H4 (cell line): Measurements from ENCODE around the gene NTSR2. TPM values are rescaled to one million over a fixed set of nuclear protein-coding genes. Genes with fewer than 3 reads are reported as not detected.

Experiments used
- DNase-seq: peaks from one replicate; pipeline ENCODE4 v3.0.0-alpha.2; 2015; ENCODE audit warnings: low spot score
- total RNA-seq: library from RNA; depleted of rRNA; stranded (reverse); fragments of >200 nt; shearing (Covaris generic); gene quantifications from 2 replicates; pipeline ENCODE4 v1.2.3, GENCODE V29; 2014; rRNA removed

Gene NTSR2
- total RNA-seq: not detected in 2 replicates

- DNase-seq: no peak
Measured at GRCh38 chr2:11669454-11670291, at the start of gene NTSR2. Gene NTSR2, minus strand, starts transcription at chr2:11670195. Its CDS starts 66 bp downstream, at chr2:11670129.

GRCh38 chr2:11719230-11719977 lies 49.4 kb upstream of the NTSR2 start:
- DNase-seq: no peak

- no peak for DNase-seq
Measured at GRCh38 chr2:11718606-11719005, 48.6 kb upstream of the NTSR2 start.

GRCh38 chr2:11717623-11718022 lies 47.6 kb upstream of the NTSR2 start:
- DNase-seq: no peak

GRCh38 chr2:11716689-11717321 lies 46.8 kb upstream of the NTSR2 start:
- DNase-seq: no peak

- DNase-seq: no peak
Measured at GRCh38 chr2:11715987-11716652, 46.1 kb upstream of the NTSR2 start.

- DNase-seq: no peak
Measured at GRCh38 chr2:11713815-11714214, 43.8 kb upstream of the NTSR2 start.

GRCh38 chr2:11712866-11713265 lies 42.9 kb upstream of the NTSR2 start:
- DNase-seq: no peak

GRCh38 chr2:11711751-11712150 lies 41.8 kb upstream of the NTSR2 start:
- DNase-seq: no peak

GRCh38 chr2:11711354-11711716 lies 41.3 kb upstream of the NTSR2 start:
- DNase-seq: no peak

GRCh38 chr2:11710632-11711353 lies 40.8 kb upstream of the NTSR2 start:
- DNase-seq: no peak

- DNase-seq: peak; percentile 21
Measured at GRCh38 chr2:11710210-11710609, 40.2 kb upstream of the NTSR2 start.

- no peak for DNase-seq
Measured at GRCh38 chr2:11709293-11709692, 39.3 kb upstream of the NTSR2 start.

- DNase-seq: no peak
Measured at GRCh38 chr2:11708106-11708505, 38.1 kb upstream of the NTSR2 start.

GRCh38 chr2:11705711-11706110 lies 35.7 kb upstream of the NTSR2 start:
- no peak for DNase-seq

- DNase-seq: no peak
Measured at GRCh38 chr2:11705063-11705462, 35.1 kb upstream of the NTSR2 start.

GRCh38 chr2:11703700-11704099 lies 33.7 kb upstream of the NTSR2 start:
- no peak for DNase-seq

GRCh38 chr2:11702946-11703345 lies 33.0 kb upstream of the NTSR2 start:
- DNase-seq: no peak

GRCh38 chr2:11701751-11702301 lies 31.8 kb upstream of the NTSR2 start:
- no peak for DNase-seq

- DNase-seq: no peak
Measured at GRCh38 chr2:11701206-11701605, 31.2 kb upstream of the NTSR2 start.
